Measurements from ENCODE around the gene CARS2. TPM values are rescaled to one million over a fixed set of nuclear protein-coding genes. Genes with fewer than 3 reads are reported as not detected.

The CARS2 gene
- total RNA-seq, 4 donors from 2014 or later: 27.4 to 229 (median 53.8) TPM

- intact Hi-C loops (cut with DNase I; ENCODE audit: low total_unique reads): loop anchor here (5.0 to 10.0 kb wide), 2 partner anchors 98 to 196 kb away; partner anchors contain the start of gene ANKRD10
- Histone ChIP-seq H3K4me3 (no peak overlapping the region), H3K27ac (no peak overlapping the region), H3K36me3 (no peaks in the 10 kb centered on the region), H3K4me1 (peaks cover 0 to 3% of the 10 kb centered on the region in 2 donors), H3K27me3 (no peaks in the 10 kb centered on the region), H3K9me3 (no peaks in the 10 kb centered on the region)
- TF ChIP-seq CTCF (IDR thresholded peaks at IDR 0.05) (no peak), POLR2A (IDR thresholded peaks at IDR 0.05) (no peak)
- DNase-seq: no peak
These were observed 13.3 kb upstream of the CARS2 start for GRCh38 chr13:110719036-110719710.

DNA sequence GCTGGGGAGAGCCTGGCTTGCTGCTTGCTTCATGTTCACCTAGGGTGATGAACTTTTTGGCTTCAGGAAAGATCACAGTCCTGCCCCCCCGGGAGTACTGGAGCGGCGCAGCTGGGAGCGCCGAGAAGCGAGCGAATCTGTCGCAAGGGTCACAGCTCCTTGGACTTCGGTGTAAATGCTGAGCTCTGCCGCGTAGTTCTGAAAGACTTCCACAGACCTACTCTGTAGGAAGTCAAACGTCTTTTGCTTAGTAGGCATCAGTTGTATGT lies 10.3 kb upstream of the CARS2 start:
- intact Hi-C loops (cut with DNase I; ENCODE audit: low total_unique reads): loop anchor here (5.0 to 10.0 kb wide), 2 partner anchors 101 to 199 kb away; partner anchors contain the start of gene ANKRD10

DNA sequence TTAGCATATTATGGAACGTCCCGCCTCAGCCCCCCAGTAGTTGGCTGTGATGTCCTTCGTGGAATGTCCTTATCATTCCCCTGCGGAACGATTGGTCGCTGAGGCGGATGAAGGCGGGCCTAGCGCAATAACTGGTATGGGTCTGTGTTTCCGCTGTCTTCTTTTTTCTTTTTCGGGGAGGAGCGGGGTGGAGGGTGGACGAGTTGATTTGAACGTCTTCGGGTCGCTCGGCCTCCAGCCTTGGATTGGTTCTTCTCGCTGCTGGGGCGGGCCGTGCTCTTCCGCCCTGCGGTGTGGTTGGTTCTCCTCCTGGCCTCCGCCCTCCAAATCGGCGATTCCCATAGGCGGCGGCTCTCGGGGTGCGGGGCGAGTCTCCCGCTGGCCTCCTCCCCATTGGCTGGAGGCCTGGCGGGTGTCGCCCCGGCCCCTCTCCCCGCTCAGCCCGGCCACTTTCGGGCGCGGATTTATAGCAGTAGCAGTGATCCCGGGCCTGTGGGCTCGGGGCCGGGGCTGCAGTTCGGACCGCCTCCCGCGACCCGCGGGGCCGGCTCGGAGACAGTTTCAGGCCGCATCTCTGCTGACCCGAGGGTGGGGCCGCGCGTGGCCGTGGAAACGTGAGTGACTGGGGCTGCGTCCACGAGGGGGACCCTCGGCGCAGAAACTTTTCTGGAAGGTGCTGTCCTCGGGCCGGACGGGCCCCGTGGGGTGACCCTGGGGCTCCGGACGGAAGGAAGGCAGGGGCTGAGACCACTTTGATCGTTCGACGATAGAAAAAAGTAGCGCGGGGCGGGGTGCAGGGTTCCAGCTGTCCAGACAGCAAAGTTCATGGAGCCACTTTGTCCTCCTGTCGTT lies 9.7 kb upstream of the CARS2 start:
- Histone ChIP-seq H3K9me3 (no peaks in the 10 kb centered on the region), H3K27me3 (no peaks in the 10 kb centered on the region), H3K4me3 (peak overlapping the region; percentile 92 to 98), H3K36me3 (no peaks in the 10 kb centered on the region), H3K4me1 (peaks cover 3 to 6% of the 10 kb centered on the region in 2 donors), H3K27ac (peak overlapping the region; percentile 99)
- intact Hi-C loops (cut with DNase I; ENCODE audit: low total_unique reads): loop anchor here (5.0 to 10.0 kb wide), 2 partner anchors 102 to 199 kb away; partner anchors contain the start of gene ANKRD10
- peak; percentile 97 to 100 for DNase-seq
- TF ChIP-seq POLR2A (IDR thresholded peaks at IDR 0.05): peak; percentile 84 to 91
- peak in 3 of 4 experiments; percentile 18 to 49 (median 36) for TF ChIP-seq CTCF (IDR thresholded peaks at IDR 0.05)

More for the DNA sequence above, 10.3 kb upstream of the CARS2 start:
- peak overlapping the region; percentile 90 to 97 for H3K27ac ChIP-seq
- H3K4me3 ChIP-seq: peak overlapping the region; percentile 92 to 98
- no peak for DNase-seq
- H3K27me3 ChIP-seq: no peaks in the 10 kb centered on the region
- H3K4me1 ChIP-seq: peaks cover 3 to 6% of the 10 kb centered on the region in 2 donors
- no peak for TF ChIP-seq CTCF (IDR thresholded peaks at IDR 0.05)
- TF ChIP-seq POLR2A (IDR thresholded peaks at IDR 0.05): no peak
- H3K9me3 ChIP-seq: no peaks in the 10 kb centered on the region
- H3K36me3 ChIP-seq: no peaks in the 10 kb centered on the region

DNA sequence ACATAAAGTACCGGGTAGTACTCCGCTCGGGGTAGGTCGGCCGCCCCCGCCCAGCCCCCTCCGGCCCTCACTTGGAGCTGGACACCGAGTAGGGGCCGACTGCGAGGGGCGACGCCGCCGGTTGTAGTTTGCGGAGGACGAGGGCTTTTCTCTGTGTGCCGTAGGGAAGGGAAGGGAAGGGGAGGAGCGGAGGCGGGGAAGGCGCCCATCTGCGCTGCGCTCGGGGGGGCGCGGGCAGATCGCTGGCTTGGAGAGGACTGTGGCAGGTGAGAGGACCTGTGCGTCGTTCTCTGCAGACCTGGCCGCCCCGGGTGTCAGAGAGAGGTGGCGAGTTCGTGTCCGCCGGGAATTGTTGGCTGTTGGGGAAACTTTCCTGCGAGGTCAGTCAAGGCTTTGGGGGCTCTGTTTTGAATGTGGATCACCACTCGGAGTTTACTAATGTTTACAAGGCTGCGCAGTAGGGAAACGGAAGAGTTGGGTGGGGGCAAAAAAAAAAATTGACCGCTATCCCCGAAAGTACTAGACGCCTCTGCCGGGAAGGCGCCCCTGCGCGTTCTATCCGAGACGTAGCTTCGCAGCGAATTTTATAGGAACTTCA lies 9.0 kb upstream of the CARS2 start:
- Histone ChIP-seq H3K27ac (peak overlapping the region; percentile 99), H3K4me1 (peaks cover 3 to 6% of the 10 kb centered on the region in 2 donors), H3K4me3 (peak overlapping the region; percentile 80 to 92), H3K36me3 (no peaks in the 10 kb centered on the region), H3K9me3 (no peaks in the 10 kb centered on the region), H3K27me3 (no peaks in the 10 kb centered on the region)
- intact Hi-C loops (cut with DNase I; ENCODE audit: low total_unique reads): loop anchor here (5.0 to 10.0 kb wide), 2 partner anchors 102 to 200 kb away; partner anchors contain the start of gene ANKRD10
- TF ChIP-seq POLR2A (IDR thresholded peaks at IDR 0.05) (peak; percentile 99 to 100), CTCF (IDR thresholded peaks at IDR 0.05) (peak in 2 of 4 experiments; percentile 19 to 35)
- peak; percentile 66 to 68 for DNase-seq

Measured in uterus (tissue), 4 donors.